A549 (cell line): ENCODE measurements around the gene PLCL1. TPM values are rescaled to one million over a fixed set of nuclear protein-coding genes. Genes with fewer than 3 reads are reported as not detected.

Source experiments
- ATAC-seq, 2 experiments: fragments of 200-7000 bp in 1 of 2; fragments of >200 bp in 1 of 2; cut with Nextera tagmentation in 1 of 2; cut with Tn5 transposase in 1 of 2; 3 replicates each; pipeline versions ENCODE4 v1.8.0 to v1.9.1; 2018 to 2020; ENCODE audit warnings: mild to moderate bottlenecking in 1 of 2, moderate library complexity in 1 of 2
- CTCF ChIA-PET: fragments of 300-600 bp; sonication (Branson Sonifier 250); formaldehyde crosslinking; extraction: SDS; loops from one replicate; lab custom pipeline; 2021; ENCODE audit warnings: antibody characterized with exemption, inconsistent platforms; lab: Yijun Ruan, JAX
- POLR2A ChIA-PET: fragments of 350-600 bp; formaldehyde crosslinking; extraction: SDS; loops from one replicate; lab custom pipeline; 2021; ENCODE audit warnings: antibody characterized with exemption, inconsistent platforms; lab: Yijun Ruan, JAX
- DNase-seq, 2 experiments: peaks; one replicate each; pipeline versions ENCODE4 v3.0.0 to v3.0.0-alpha.2; 2011 to 2016; ENCODE audit warnings: low read depth in 1 of 2, low spot score in 1 of 2
- FAIRE-seq: peaks from 2 replicates; lab custom pipeline; 2011; peaks lifted over from hg19 to GRCh38; lab: Jason Lieb, UNC
- H3K27ac ChIP-seq, 2 experiments: fragments of >200 bp; sonication (Bioruptor Twin); formaldehyde crosslinking; 3 replicates each; pipeline ENCODE4 v1.5.1; 2016 to 2017
- H3K4me1 ChIP-seq: fragments of >200 bp; sonication (Bioruptor Twin); formaldehyde crosslinking; 3 replicates; pipeline ENCODE4 v1.6.1; 2016
- H3K4me2 ChIP-seq: fragments of >200 bp; sonication (Bioruptor Twin); formaldehyde crosslinking; 3 replicates; pipeline ENCODE4 v1.6.1; 2016
- H3K4me3 ChIP-seq: fragments of >200 bp; sonication (Bioruptor Twin); formaldehyde crosslinking; 3 replicates; pipeline ENCODE4 v1.5.1; 2016
- H3K9me3 ChIP-seq: fragments of >200 bp; sonication (Bioruptor Twin); formaldehyde crosslinking; 3 replicates; pipeline ENCODE4 v1.6.1; 2016
- ATOH8 ChIP-seq: fragments of 250-450 bp; sonication (Bioruptor Pico); IDR thresholded peaks from 2 replicates; pipeline ENCODE4 v1.5.0; 2020; ENCODE audit warnings: low read depth, mild to moderate bottlenecking, moderate library complexity
- CEBPB ChIP-seq, 2 experiments: fragments of >200 bp in 1 of 2; sonication (Bioruptor Twin) in 1 of 2; formaldehyde crosslinking in 1 of 2; IDR thresholded peaks; 2 replicates each; pipeline ENCODE4 v1.6.1; 2012 to 2016
- E2F6 ChIP-seq: IDR thresholded peaks from 2 replicates; pipeline ENCODE4 v1.6.1; 2012; ENCODE audit warnings: low read depth, borderline replicate concordance
- EHMT2 ChIP-seq: fragments of 200-600 bp; sonication (generic); IDR thresholded peaks from 2 replicates; pipeline ENCODE4 v1.6.1; 2016; ENCODE audit warnings: antibody characterized with exemption, low read depth, mild to moderate bottlenecking, moderate library complexity
- EP300 ChIP-seq, 2 experiments: fragments of >200 bp; sonication (Bioruptor Twin); formaldehyde crosslinking; IDR thresholded peaks; 2 replicates in 1 of 2; 3 replicates in 1 of 2; pipeline ENCODE4 v1.6.1; 2016 to 2017
- ESRRA ChIP-seq: fragments of 150-350 bp; IDR thresholded peaks from 2 replicates; pipeline ENCODE4 v1.6.1; 2014; ENCODE audit warnings: mild to moderate bottlenecking, low read length, borderline replicate concordance
- FOSB ChIP-seq: fragments of 250-450 bp; sonication (Bioruptor Pico); IDR thresholded peaks from 2 replicates; pipeline ENCODE4 v1.5.0; 2020; ENCODE audit warnings: mild to moderate bottlenecking, moderate library complexity
- FOXS1 ChIP-seq: fragments of 250-450 bp; sonication (Bioruptor Pico); IDR thresholded peaks from 2 replicates; pipeline ENCODE4 v1.5.0; 2020; ENCODE audit warnings: mild to moderate bottlenecking, moderate library complexity
- GATA3 ChIP-seq: IDR thresholded peaks from 2 replicates; pipeline ENCODE4 v1.6.1; 2012; ENCODE audit warnings: borderline replicate concordance
- HES2 ChIP-seq: fragments of >200 bp; sonication (Bioruptor Twin); formaldehyde crosslinking; IDR thresholded peaks from 2 replicates; pipeline ENCODE4 v1.6.1; 2016
- HOXA7 ChIP-seq: fragments of 250-450 bp; sonication (Bioruptor Pico); IDR thresholded peaks from 2 replicates; pipeline ENCODE4 v1.5.0; 2020; ENCODE audit warnings: mild to moderate bottlenecking, moderate library complexity
- HOXB5 ChIP-seq: fragments of 250-450 bp; sonication (Bioruptor Pico); IDR thresholded peaks from 2 replicates; pipeline ENCODE4 v1.5.0; 2020; ENCODE audit warnings: mild to moderate bottlenecking, moderate library complexity
- MAX ChIP-seq: IDR thresholded peaks from 2 replicates; pipeline ENCODE4 v1.6.1; 2012
- MAZ ChIP-seq: fragments of 150-350 bp; IDR thresholded peaks from 2 replicates; pipeline ENCODE4 v1.6.1; 2014; ENCODE audit warnings: antibody characterized with exemption, low read depth, low read length, borderline replicate concordance
- MYC ChIP-seq: IDR thresholded peaks from 2 replicates; pipeline ENCODE4 v1.6.1; 2012; ENCODE audit warnings: mild to moderate bottlenecking, inconsistent platforms, low read length, improper control_type of control experiment, borderline replicate concordance
- POLR2A ChIP-seq: IDR thresholded peaks from 2 replicates; pipeline ENCODE4 v1.6.1; 2012; ENCODE audit warnings: mild to moderate bottlenecking, low read length
- POLR2AphosphoS2 ChIP-seq: conservative IDR thresholded peaks from 2 replicates; pipeline ENCODE4 v1.6.1; 2012; ENCODE audit warnings: low read length, improper control_type of control experiment, inconsistent platforms
- RARB ChIP-seq: fragments of 250-450 bp; sonication (Bioruptor Pico); IDR thresholded peaks from 2 replicates; pipeline ENCODE4 v1.8.0; 2021; ENCODE audit warnings: mild to moderate bottlenecking, moderate library complexity
- RCOR1 ChIP-seq: fragments of 150-350 bp; IDR thresholded peaks from 2 replicates; pipeline ENCODE4 v1.6.1; 2014; ENCODE audit warnings: antibody characterized with exemption, low read length, low read depth
- RFX5 ChIP-seq: fragments of 450-650 bp; IDR thresholded peaks from 2 replicates; pipeline ENCODE4 v1.7.1; 2014; ENCODE audit warnings: antibody characterized with exemption, mild to moderate bottlenecking, moderate library complexity
- RNF2 ChIP-seq: fragments of 200-600 bp; sonication (generic); IDR thresholded peaks from 2 replicates; pipeline ENCODE4 v1.6.1; 2016; ENCODE audit warnings: low read depth, mild to moderate bottlenecking, antibody characterized with exemption, moderate library complexity, borderline replicate concordance
- SREBF2 ChIP-seq: fragments of 450-650 bp; IDR thresholded peaks from 2 replicates; pipeline ENCODE4 v1.6.1; 2014; ENCODE audit warnings: mild to moderate bottlenecking, moderate library complexity
- TFCP2L1 ChIP-seq: fragments of 250-450 bp; sonication (Bioruptor Pico); IDR thresholded peaks from 2 replicates; pipeline ENCODE4 v1.5.0; 2021; ENCODE audit warnings: mild to moderate bottlenecking
- TP53 ChIP-seq: fragments of 250-450 bp; sonication (Bioruptor Pico); IDR thresholded peaks from 2 replicates; pipeline ENCODE4 v1.5.0; 2021; ENCODE audit warnings: mild to moderate bottlenecking, moderate library complexity
- WGBS: methylation state at CpG from one replicate; pipeline ENCODE4 v1.1.6; 2017; ENCODE audit errors: missing lambda C conversion rate; 5-methylcytosine and 5-hydroxymethylcytosine counted together
- polyA plus RNA-seq, 4 experiments: library from polyadenylated mRNA; depleted of rRNA in 3 of 4; stranded (reverse); fragments of >200 nt; fragmentation: RNase III in 1 of 4; extraction: RNeasy Plus Mini Kit Qiagen cat#74134 plus additional on column Dnase treatment in 1 of 4; gene quantifications; 2 replicates in 3 of 4; 3 replicates in 1 of 4; pipeline ENCODE4 v1.2.3, GENCODE V29; 2011 to 2017

Gene PLCL1
- polyA plus RNA-seq, 2 of the 4 experiments (the other 2 are of a cell fraction), result 0.03 TPM

- Histone ChIP-seq H3K9me3 (no peaks in the 10 kb centered on the region), H3K4me1 (no peaks in the 10 kb centered on the region), H3K4me3 (no peak overlapping the region), H3K4me2 (no peak overlapping the region), H3K27ac (no peak overlapping the region)
- DNase-seq, result no peak
- TF ChIP-seq POLR2AphosphoS2, result no peak
- no peak for TF ChIP-seq SREBF2
- TF ChIP-seq POLR2A, result no peak
- TF ChIP-seq CEBPB (IDR thresholded peaks at IDR 0.05), result no peak
- TF ChIP-seq FOSB (CRISPR knock-in tag), result no peak
- no peak for TF ChIP-seq HES2
- TF ChIP-seq MAX, result no peak
- TF ChIP-seq EHMT2, result no peak
- TF ChIP-seq HOXA7, result no peak
- TF ChIP-seq RCOR1, result no peak
- no peak for TF ChIP-seq MYC
- TF ChIP-seq HOXB5 (CRISPR knock-in tag), result no peak
- no peak for TF ChIP-seq RARB (CRISPR knock-in tag)
- TF ChIP-seq RFX5, result no peak
- TF ChIP-seq RNF2, result no peak
- TF ChIP-seq FOXS1 (CRISPR knock-in tag), result no peak
- no peak for TF ChIP-seq MAZ
- TF ChIP-seq EP300 (IDR thresholded peaks at IDR 0.05), result no peak
- TF ChIP-seq GATA3, result no peak
- TF ChIP-seq E2F6, result no peak
- POLR2A ChIA-PET, result no interaction called here
- 1% methylated on average over 3 of the region's 3 CpGs for WGBS
- FAIRE-seq, result no peak
- ATAC-seq, result no peak
- CTCF ChIA-PET, result no interaction called here
Observed at GRCh38 chr2:197950006-197950405, 145.6 kb downstream of the PLCL1 start.

- ATAC-seq (no peak), FAIRE-seq (no peak), DNase-seq (no peak)
- POLR2A ChIA-PET, result no interaction called here
- H3K4me2 ChIP-seq, result no peak overlapping the region
- CTCF ChIA-PET, result no interaction called here
- H3K9me3 ChIP-seq, result no peaks in the 10 kb centered on the region
- H3K4me1 ChIP-seq, result no peaks in the 10 kb centered on the region
- 0% methylated on average over 1 of the region's 1 CpG for WGBS
- H3K27ac ChIP-seq, result no peak overlapping the region
- TF ChIP-seq RNF2, result no peak
- no peak for TF ChIP-seq ATOH8 (CRISPR knock-in tag)
- H3K4me3 ChIP-seq, result no peak overlapping the region
Observed at GRCh38 chr2:197950724-197951123, 146.3 kb downstream of the PLCL1 start.

GRCh38 chr2:197952540-197953202, 148.3 kb downstream of the PLCL1 start:
- POLR2A ChIA-PET, result no interaction called here
- Histone ChIP-seq H3K9me3 (no peaks in the 10 kb centered on the region), H3K4me2 (no peak overlapping the region), H3K4me3 (no peak overlapping the region), H3K27ac (no peak overlapping the region), H3K4me1 (no peaks in the 10 kb centered on the region)
- TF ChIP-seq TP53 (no peak), ESRRA (no peak), EHMT2 (no peak), POLR2AphosphoS2 (no peak), TFCP2L1 (CRISPR knock-in tag) (no peak)
- FAIRE-seq (no peak), ATAC-seq (no peak), DNase-seq (no peak)
- CTCF ChIA-PET, result no interaction called here
- 31% methylated on average over 5 of the region's 5 CpGs for WGBS
